ENCODE measurements around the gene KCNMA1. TPM values are rescaled to one million over a fixed set of nuclear protein-coding genes. Genes with fewer than 3 reads are reported as not detected.

Gene KCNMA1
- total RNA-seq, 3 donors from 2014 or later (not counting 1 experiment from before 2014, with no cell fraction given): 0.40 to 1.8 (median 0.63) TPM

GRCh38 chr10:77317221-77317620, 320.4 kb downstream of the KCNMA1 start:
- intact Hi-C loops (cut with micrococcal nuclease): no loop called here
- Mint-ChIP-seq H3K27ac (no peak overlapping the region), H3K9me3 (no peaks in the 10 kb centered on the region), H3K4me1 (no peaks in the 10 kb centered on the region), H3K36me3 (no peaks in the 10 kb centered on the region), H3K4me3 (no peak overlapping the region), H3K27me3 (ENCODE audit: low read depth in 2 of 2) (peaks cover 13 to 36% of the 10 kb centered on the region in 2 donors)
- ATAC-seq (no peak), DNase-seq (no peak)
- Histone ChIP-seq H3K9me3 (ENCODE audit: control insufficient read depth, insufficient read depth, low read length) (no peaks in the 10 kb centered on the region), H3K27ac (ENCODE audit: low read length) (no peak overlapping the region), H3K4me1 (ENCODE audit: control insufficient read depth, insufficient read depth, low read length) (no peaks in the 10 kb centered on the region), H3K36me3 (ENCODE audit: control insufficient read depth, insufficient read depth, low read length) (no peaks in the 10 kb centered on the region), H3K4me3 (ENCODE audit: low read length) (no peak overlapping the region), H3K27me3 (ENCODE audit: control insufficient read depth, insufficient read depth, low read length) (no peaks in the 10 kb centered on the region)
- no peak for TF ChIP-seq CTCF (IDR thresholded peaks at IDR 0.05)
- WGBS (ENCODE audit: insufficient coverage): 78% methylated on average over 5 of the region's 5 CpGs

GRCh38 chr10:77315496-77316129, 322.0 kb downstream of the KCNMA1 start:
- DNase-seq (no peak), ATAC-seq (no peak)
- H3K9me3 Mint-ChIP-seq: no peaks in the 10 kb centered on the region
- H3K36me3 ChIP-seq (ENCODE audit: control insufficient read depth, insufficient read depth, low read length): no peaks in the 10 kb centered on the region
- H3K27me3 Mint-ChIP-seq (ENCODE audit: low read depth in 2 of 2): peaks cover 9 to 29% of the 10 kb centered on the region in 2 donors
- intact Hi-C loops (cut with micrococcal nuclease): no loop called here
- H3K4me1 ChIP-seq (ENCODE audit: control insufficient read depth, insufficient read depth, low read length): no peaks in the 10 kb centered on the region
- no peaks in the 10 kb centered on the region for H3K4me1 Mint-ChIP-seq
- no peak overlapping the region for H3K27ac ChIP-seq (ENCODE audit: low read length)
- 83% methylated on average over 1 of the region's 1 CpG for WGBS (ENCODE audit: insufficient coverage)
- H3K27ac Mint-ChIP-seq: no peak overlapping the region
- H3K27me3 ChIP-seq (ENCODE audit: control insufficient read depth, insufficient read depth, low read length): no peaks in the 10 kb centered on the region
- no peaks in the 10 kb centered on the region for H3K36me3 Mint-ChIP-seq
- H3K9me3 ChIP-seq (ENCODE audit: control insufficient read depth, insufficient read depth, low read length): no peaks in the 10 kb centered on the region
- no peak overlapping the region for H3K4me3 ChIP-seq (ENCODE audit: low read length)
- TF ChIP-seq CTCF (IDR thresholded peaks at IDR 0.05): no peak
- H3K4me3 Mint-ChIP-seq: no peak overlapping the region

- Histone ChIP-seq H3K4me3 (ENCODE audit: low read length) (no peak overlapping the region), H3K27me3 (ENCODE audit: control insufficient read depth, insufficient read depth, low read length) (no peaks in the 10 kb centered on the region), H3K4me1 (ENCODE audit: control insufficient read depth, insufficient read depth, low read length) (no peaks in the 10 kb centered on the region), H3K36me3 (ENCODE audit: control insufficient read depth, insufficient read depth, low read length) (no peaks in the 10 kb centered on the region), H3K9me3 (ENCODE audit: control insufficient read depth, insufficient read depth, low read length) (no peaks in the 10 kb centered on the region), H3K27ac (ENCODE audit: low read length) (no peak overlapping the region)
- WGBS (ENCODE audit: insufficient coverage): 82% methylated on average over 13 of the region's 13 CpGs
- peaks cover 9 to 36% of the 10 kb centered on the region in 2 donors for H3K27me3 Mint-ChIP-seq (ENCODE audit: low read depth in 2 of 2)
- no peak overlapping the region for H3K4me3 Mint-ChIP-seq
- no peaks in the 10 kb centered on the region for H3K4me1 Mint-ChIP-seq
- intact Hi-C loops (cut with micrococcal nuclease): no loop called here
- DNase-seq: no peak
- no peak for ATAC-seq
- no peak overlapping the region for H3K27ac Mint-ChIP-seq
- no peak for TF ChIP-seq CTCF (IDR thresholded peaks at IDR 0.05)
- H3K9me3 Mint-ChIP-seq: no peaks in the 10 kb centered on the region
- no peaks in the 10 kb centered on the region for H3K36me3 Mint-ChIP-seq
These were observed 324.4 kb downstream of the KCNMA1 start for GRCh38 chr10:77313066-77313750.
